HG03342 (cell line): ENCODE results near the gene USP19.

Source experiments
- ATAC-seq: cut with Tn5 transposase; IDR thresholded peaks from one replicate; pipeline ENCODE4 v1.9.1; 2021; ENCODE audit warnings: mild to moderate bottlenecking, moderate library complexity; ENCODE audit not compliant: unreplicated experiment

The USP19 gene

DNA sequence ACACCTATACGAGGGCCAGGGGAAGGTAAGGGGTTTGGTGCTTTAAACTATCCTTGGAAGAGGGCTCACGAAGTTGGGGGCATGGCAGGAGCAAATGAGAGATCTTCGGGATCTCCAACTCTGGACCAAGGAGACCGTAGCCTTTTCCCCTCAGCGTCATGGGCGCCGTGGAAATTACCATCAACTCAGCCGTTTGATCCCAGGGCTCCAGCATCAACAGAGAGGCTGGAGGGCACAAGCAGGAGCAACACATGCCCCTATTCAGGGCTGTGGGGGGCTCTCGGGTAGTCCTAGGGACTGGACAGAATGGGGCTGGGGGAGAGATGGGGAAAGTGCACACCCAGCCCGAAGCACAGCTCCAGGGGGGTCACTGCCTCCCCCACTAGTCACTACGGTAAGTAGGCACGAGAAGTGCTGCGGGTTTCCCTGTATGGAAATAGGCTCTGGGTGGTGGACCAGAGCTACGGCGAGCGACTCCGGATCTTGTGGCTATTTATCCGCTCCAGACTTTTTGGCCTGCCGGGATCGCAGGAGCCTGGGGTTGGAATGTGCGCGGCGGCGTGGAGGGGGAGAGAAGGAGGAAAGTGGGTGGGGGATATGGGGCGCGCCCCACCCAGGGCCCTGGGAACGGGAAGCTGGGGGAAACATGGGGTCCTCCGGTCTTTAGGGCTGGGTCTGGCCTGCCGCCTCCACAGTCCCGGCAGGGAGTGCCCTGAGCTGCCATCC, 12.8 kb upstream of the USP19 start:
- no peak for ATAC-seq

GRCh38 chr3:49132437-49133225, 12.0 kb upstream of the USP19 start, which contains the start of gene LAMB2:
Gene LAMB2, minus strand, starts transcription at chr3:49133050. Its CDS starts 183 bp downstream, at chr3:49132867.
- no peak for ATAC-seq

DNA sequence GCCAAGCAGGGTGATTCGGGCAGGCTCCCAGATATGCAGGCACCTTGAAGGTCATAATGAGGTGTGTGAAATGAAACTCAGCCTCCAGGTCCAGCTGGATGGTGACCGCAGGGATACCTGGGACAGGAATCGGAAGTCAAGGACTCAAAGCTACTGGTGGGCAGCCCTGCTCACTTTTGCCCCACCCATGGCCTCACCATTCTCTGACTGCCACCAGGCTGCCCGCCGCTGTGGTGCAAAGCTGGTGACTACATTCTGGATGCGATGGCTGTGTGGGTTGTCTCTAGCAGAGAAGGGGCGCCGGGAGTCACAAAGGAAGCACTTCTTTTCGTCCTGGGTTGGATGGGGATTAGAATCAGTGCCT, 11.4 kb upstream of the USP19 start:
- no peak for ATAC-seq

GRCh38 chr3:49131576-49131975, 11.0 kb upstream of the USP19 start:
- no peak for ATAC-seq

DNA sequence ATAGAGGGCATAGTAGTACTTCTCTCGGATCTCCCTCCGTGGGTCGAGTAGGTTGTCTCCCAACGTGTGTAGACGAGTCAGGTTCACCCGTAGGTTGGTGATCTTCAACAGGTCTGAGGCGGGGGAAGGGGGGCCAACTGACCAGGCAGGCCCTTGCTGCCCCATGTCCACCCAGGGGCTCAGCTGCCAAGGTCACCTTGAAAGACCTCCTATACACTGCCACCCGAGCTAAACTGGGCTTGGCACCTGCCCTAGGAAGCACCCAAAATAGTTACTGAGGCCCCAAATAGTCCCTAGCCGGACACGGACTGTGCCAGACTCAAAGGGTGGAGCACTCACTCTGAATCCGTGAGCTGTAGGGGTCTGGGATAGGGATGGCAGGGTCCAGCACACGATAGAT, 10.4 kb upstream of the USP19 start:
- no peak for ATAC-seq

GRCh38 chr3:49124991-49125670, 4.5 kb upstream of the USP19 start:
- ATAC-seq = no peak

- no peak for ATAC-seq
Measured at GRCh38 chr3:49124203-49124602, 3.6 kb upstream of the USP19 start.

DNA sequence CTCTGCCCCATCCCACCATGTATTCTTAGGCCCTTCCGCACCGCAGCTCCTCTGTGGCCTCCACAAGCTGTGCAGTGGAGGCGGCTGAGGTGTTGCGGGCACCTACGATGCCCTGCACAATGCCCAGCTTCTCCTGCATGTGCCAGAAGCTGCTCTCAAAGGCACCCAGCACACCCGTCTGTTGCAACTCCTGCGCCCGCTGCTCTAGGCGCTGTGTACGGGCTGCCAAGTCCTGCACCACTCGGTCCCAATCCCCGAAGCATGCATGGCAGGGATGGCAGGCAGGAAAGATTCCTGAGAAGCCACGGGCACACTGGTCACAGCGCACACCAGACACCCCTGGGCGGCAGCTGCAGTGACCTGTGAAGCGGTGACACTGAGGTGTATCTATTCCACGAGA, 3.1 kb upstream of the USP19 start:
- no peak for ATAC-seq

DNA sequence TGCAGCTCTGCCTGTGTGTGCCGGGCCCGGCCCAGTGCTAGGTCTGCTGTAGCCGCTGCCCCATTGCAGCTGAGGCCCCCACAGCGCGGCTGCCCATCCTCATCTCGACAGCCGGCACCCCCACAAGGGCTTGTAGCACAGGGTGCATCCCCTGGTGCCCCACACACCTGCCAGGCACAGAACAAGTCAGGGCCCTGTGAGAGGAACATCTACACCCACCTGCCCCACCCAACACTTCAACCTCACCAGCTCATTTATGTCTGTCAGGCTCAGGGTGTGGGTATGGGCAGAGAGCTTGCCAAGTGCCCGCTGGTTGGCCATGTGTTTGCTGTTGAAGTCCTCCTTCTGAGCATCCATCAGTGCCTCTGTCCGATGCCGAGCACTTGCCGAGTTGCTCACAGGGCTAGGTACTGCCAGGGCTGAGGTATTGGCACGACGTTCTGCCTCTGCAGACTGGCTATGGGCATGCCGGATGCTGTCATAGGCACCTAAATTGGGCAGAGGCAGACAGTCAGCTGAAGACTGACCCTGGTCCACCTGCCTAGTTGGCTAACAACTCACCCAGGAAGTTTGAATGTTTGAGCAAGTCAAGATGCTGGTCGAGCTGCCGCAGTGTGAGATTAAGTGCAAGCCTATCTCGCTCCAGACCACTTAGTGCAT, 2.4 kb upstream of the USP19 start:
- ATAC-seq = no peak

DNA sequence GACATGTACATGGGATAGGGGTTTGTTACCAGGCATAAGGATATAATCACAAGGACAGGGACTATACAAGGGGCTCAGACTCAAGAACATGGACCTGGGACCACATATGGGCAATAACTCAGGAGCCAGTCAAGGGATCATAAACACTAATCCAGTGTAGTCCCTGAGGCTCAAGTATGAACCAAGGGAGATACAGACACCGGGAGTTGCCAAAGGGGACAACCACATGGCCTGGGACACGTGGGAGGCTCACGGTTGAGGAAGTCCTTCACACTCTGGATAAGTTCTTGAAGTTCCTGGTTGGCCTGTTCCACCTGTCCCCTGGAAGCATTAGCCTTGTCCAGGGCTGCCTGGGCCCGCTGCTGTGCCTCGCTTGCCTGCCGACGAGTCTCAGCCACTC, 1.8 kb upstream of the USP19 start:
- no peak for ATAC-seq

DNA sequence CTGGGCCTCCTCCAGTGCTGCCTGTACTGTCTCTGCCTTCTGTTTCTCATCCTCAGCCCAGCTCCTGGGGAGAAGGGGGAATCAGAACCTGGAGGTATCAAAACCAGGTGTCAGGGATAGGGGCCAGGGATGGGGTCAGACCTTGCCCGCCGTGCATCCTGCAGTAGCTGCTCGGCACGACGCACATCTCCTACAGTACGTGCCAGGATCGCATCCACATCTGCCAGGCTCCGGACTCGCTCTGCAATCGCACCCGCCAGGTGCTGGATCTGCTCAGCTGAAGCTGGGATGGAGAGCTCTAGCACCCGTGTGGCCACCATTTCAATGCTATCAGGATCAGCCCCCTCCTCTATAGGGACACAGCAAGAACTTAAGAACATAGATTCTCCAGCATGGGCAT, 1.4 kb upstream of the USP19 start:
- ATAC-seq = no peak

- no peak for ATAC-seq
Measured at GRCh38 chr3:49121132-49121736, 611 bp upstream of the USP19 start.

GRCh38 chr3:49120096-49120437, 556 bp downstream of the USP19 start:
- ATAC-seq = peak; percentile 8

DNA sequence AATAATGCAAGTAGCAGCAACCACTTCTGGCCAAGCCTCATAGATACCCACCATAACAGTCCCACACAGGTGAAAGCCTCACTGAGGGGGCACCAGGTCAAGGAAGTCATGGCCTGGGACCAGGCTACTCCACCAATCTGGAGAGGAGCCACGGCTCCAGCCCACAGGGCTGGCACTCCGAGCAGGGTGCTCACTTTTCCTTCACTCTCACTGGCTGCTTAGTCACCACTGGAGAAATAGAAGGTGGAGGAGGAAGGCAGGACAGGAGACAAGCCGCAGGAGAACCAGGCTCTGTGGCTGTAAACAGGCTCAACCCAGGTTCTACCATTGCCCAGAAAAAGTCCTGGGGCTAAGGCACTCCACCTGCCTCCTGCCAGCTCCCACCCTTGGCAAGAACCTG, 1.2 kb downstream of the USP19 start:
- no peak for ATAC-seq

- no peak for ATAC-seq
Measured at GRCh38 chr3:49119036-49119435, 1.6 kb downstream of the USP19 start.

DNA sequence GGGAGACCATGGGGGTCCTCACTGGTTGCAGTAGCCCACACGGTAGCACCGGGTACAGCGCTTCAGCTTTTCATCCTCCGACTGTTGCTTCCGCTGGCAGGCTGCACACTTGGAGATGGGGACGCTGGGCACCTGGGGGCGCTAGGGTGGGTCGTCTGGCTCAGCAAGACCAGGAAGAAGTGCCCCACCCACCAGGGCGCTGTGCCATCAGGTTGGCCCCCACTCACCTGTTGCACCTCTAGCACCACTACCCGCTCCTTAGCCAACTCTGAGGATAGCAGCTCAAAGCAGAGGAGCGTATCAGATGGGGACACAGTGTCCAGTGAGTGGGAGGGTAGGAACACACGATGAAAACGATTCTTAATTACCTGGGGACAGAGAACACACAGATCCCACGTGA, 8.4 kb downstream of the USP19 start:
- ATAC-seq = no peak

DNA sequence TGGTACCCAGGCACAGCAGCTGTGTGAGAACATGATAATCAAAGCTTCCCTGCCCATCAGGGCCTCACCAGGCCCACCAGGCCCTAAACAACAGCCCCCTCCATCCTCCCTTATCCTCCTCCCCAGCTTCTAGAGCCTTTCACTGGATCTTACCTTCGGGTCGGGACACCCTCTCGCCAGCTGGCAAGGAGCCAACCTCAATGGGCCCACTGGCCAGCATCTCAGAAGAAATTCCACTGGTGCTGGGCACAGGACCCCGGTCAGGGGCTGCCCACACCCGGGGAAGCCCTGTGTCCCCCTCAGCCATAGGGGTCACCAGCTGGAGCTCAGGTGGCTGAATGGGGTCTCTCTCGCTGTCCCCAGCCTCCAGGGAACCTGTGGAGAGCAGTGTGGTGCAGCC, 9.3 kb downstream of the USP19 start:
- ATAC-seq = no peak

DNA sequence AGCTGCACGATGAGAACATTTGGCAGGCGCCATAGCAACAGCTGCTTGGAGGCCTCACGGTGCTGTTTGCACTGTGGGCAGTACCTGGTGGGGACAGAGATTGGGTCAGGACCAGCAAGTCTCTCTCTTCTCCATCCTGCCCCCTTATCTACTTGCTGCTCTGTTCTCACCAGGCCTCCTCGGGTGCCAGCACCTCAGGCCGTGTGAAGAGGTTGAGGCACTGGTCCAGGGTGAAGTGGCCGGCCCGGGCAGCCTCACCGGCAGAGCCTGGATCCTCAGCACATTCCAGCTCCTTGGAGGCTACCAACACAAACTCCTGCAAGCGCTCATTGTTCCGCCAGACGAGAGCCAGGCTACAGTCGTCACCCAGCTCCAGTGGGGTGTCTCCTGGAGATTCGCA, 9.8 kb downstream of the USP19 start:
- ATAC-seq = no peak

- no peak for ATAC-seq
Measured at GRCh38 chr3:49108346-49108745, 12.3 kb downstream of the USP19 start.

- peak; percentile 85 for ATAC-seq
Measured at GRCh38 chr3:49104427-49105291, 16.0 kb downstream of the USP19 start, which contains the start of gene QARS1. Gene QARS1, minus strand, starts transcription at chr3:49104757. Its CDS starts 24 bp downstream, at chr3:49104733.
